Tibial artery (tissue), 4 donors: ENCODE measurements around the gene ZNF516.

Experiments
- DNase-seq, 2 donors: peaks; one replicate each; pipeline ENCODE4 v3.0.0-alpha.2; 2019
- H3K27ac ChIP-seq, 2 donors: fragments of 200-600 bp; sonication (generic) in 1 of 2; 1 replicate in 1 of 2; 2 replicates in 1 of 2; pipeline ENCODE4 v1.5.1; 2018 to 2019; ENCODE audit warnings: mild to moderate bottlenecking in 1 of 2
- H3K27me3 ChIP-seq, 2 donors: fragments of 200-600 bp; sonication (generic) in 1 of 2; one replicate each; pipeline versions ENCODE4 v1.5.1 to v1.6.0; 2016 to 2019
- H3K36me3 ChIP-seq, 3 donors: fragments of 200-600 bp; sonication (generic) in 2 of 3; one replicate each; pipeline ENCODE4 v1.5.1; 2016 to 2019; ENCODE audit warnings: mild to moderate bottlenecking in 2 of 3
- H3K4me1 ChIP-seq, 4 donors: fragments of 200-600 bp; sonication (generic) in 2 of 4; 1 replicate in 3 of 4; 2 replicates in 1 of 4; pipeline ENCODE4 v1.5.1; 2016 to 2019
- H3K4me3 ChIP-seq, 2 donors: fragments of 200-600 bp; sonication (generic) in 1 of 2; 1 replicate in 1 of 2; 2 replicates in 1 of 2; pipeline ENCODE4 v1.5.1; 2018 to 2019; ENCODE audit warnings: mild to moderate bottlenecking in 2 of 2
- H3K9me3 ChIP-seq, 3 donors: fragments of 200-600 bp; sonication (generic) in 1 of 3; one replicate each; pipeline ENCODE4 v1.5.1; 2016 to 2019
- CTCF ChIP-seq, 2 experiments: fragments of 200-600 bp in 1 of 2; fragments of 450-650 bp in 1 of 2; IDR thresholded peaks; one replicate each; pipeline ENCODE4 v1.5.1; 2017 to 2019; ENCODE audit warnings: antibody characterized with exemption in 2 of 2, mild to moderate bottlenecking in 1 of 2, moderate library complexity in 1 of 2
- intact Hi-C: fragments of 100-400 bp; cut with DNase I; formaldehyde crosslinking; loops from one replicate; pipeline ENCODE4 v1.15.0; 2023; ENCODE audit warnings: low total_unique reads

The ZNF516 gene

GRCh38 chr18:76378526-76379215, 116.4 kb downstream of the ZNF516 start:
- Histone ChIP-seq H3K4me1 (peaks cover 0 to 1% (median 0%) of the 10 kb centered on the region in 4 donors), H3K27me3 (no peaks in the 10 kb centered on the region), H3K9me3 (no peaks in the 10 kb centered on the region), H3K36me3 (peaks cover 0 to 32% (median 15%) of the 10 kb centered on the region in 3 donors), H3K4me3 (no peak overlapping the region), H3K27ac (no peak overlapping the region)
- intact Hi-C loops, result no loop called here
- TF ChIP-seq CTCF (IDR thresholded peaks at IDR 0.05), result no peak
- DNase-seq, result peak in 1 of 2 donors; percentile 32

- intact Hi-C loops, result no loop called here
- no peak for DNase-seq
- H3K27ac ChIP-seq, result no peak overlapping the region
Measured at GRCh38 chr18:76377359-76377756, 117.7 kb downstream of the ZNF516 start.

GRCh38 chr18:76376668-76377358, 118.2 kb downstream of the ZNF516 start:
- Histone ChIP-seq H3K4me3 (no peak overlapping the region), H3K9me3 (no peaks in the 10 kb centered on the region), H3K27ac (no peak overlapping the region), H3K27me3 (no peaks in the 10 kb centered on the region), H3K4me1 (no peaks in the 10 kb centered on the region), H3K36me3 (peaks cover 0 to 34% (median 16%) of the 10 kb centered on the region in 3 donors)
- DNase-seq, result peak in 1 of 2 donors; percentile 57
- TF ChIP-seq CTCF (IDR thresholded peaks at IDR 0.05), result no peak
- intact Hi-C loops, result no loop called here

More at GRCh38 chr18:76377359-76377756, 117.7 kb downstream of the ZNF516 start:
- Histone ChIP-seq H3K4me1 (no peaks in the 10 kb centered on the region), H3K36me3 (peaks cover 0 to 32% (median 15%) of the 10 kb centered on the region in 3 donors), H3K9me3 (no peaks in the 10 kb centered on the region), H3K27me3 (no peaks in the 10 kb centered on the region), H3K4me3 (no peak overlapping the region)
- TF ChIP-seq CTCF (IDR thresholded peaks at IDR 0.05), result no peak

GRCh38 chr18:76376225-76376624, 118.8 kb downstream of the ZNF516 start:
- Histone ChIP-seq H3K9me3 (no peaks in the 10 kb centered on the region), H3K27ac (no peak overlapping the region), H3K27me3 (no peaks in the 10 kb centered on the region), H3K4me3 (no peak overlapping the region), H3K4me1 (no peaks in the 10 kb centered on the region), H3K36me3 (peaks cover 0 to 39% (median 22%) of the 10 kb centered on the region in 3 donors)
- no peak for DNase-seq
- no peak for TF ChIP-seq CTCF (IDR thresholded peaks at IDR 0.05)
- intact Hi-C loops, result no loop called here

- no peak for TF ChIP-seq CTCF (IDR thresholded peaks at IDR 0.05)
- Histone ChIP-seq H3K36me3 (peaks cover 0 to 49% (median 27%) of the 10 kb centered on the region in 3 donors), H3K27ac (no peak overlapping the region), H3K4me3 (no peak overlapping the region), H3K27me3 (no peaks in the 10 kb centered on the region), H3K4me1 (no peaks in the 10 kb centered on the region), H3K9me3 (no peaks in the 10 kb centered on the region)
- DNase-seq, result peak in 1 of 2 donors; percentile 21
- intact Hi-C loops, result no loop called here
Measured at GRCh38 chr18:76374330-76375281, 120.4 kb downstream of the ZNF516 start.
